Lung (tissue), 12 donors: ENCODE measurements around the gene CHRNA9. TPM values are rescaled to one million over a fixed set of nuclear protein-coding genes. Genes with fewer than 3 reads are reported as not detected.

Experiments used
- ATAC-seq: fragments of 200-7000 bp; cut with Tn5 transposase; one replicate; pipeline ENCODE4 v1.9.1; 2020; ENCODE audit warnings: moderate number of reproducible peaks; ENCODE audit not compliant: insufficient read depth, low FRiP score
- DNase-seq, 3 donors: peaks; one replicate each; pipeline ENCODE4 v3.0.0-alpha.2; 2013 to 2017
- H3K27ac ChIP-seq, 2 donors: one replicate each; pipeline ENCODE4 v1.5.1; 2013; ENCODE audit warnings: mild to moderate bottlenecking in 2 of 2, moderate library complexity in 2 of 2, control low read depth in 1 of 2, inconsistent platforms in 1 of 2, low read depth in 1 of 2, low read length in 1 of 2
- H3K27me3 ChIP-seq, 3 donors: one replicate each; pipeline ENCODE4 v1.5.1; 2013; ENCODE audit warnings: low read length in 2 of 3; ENCODE audit not compliant: control insufficient read depth in 3 of 3, insufficient read depth in 3 of 3
- H3K36me3 ChIP-seq, 4 donors: one replicate each; pipeline ENCODE4 v1.5.1; 2013; ENCODE audit warnings: low read length in 4 of 4, mild to moderate bottlenecking in 1 of 4, moderate library complexity in 1 of 4; ENCODE audit not compliant: control insufficient read depth in 4 of 4, insufficient read depth in 4 of 4
- H3K4me1 ChIP-seq, 5 donors: one replicate each; pipeline ENCODE4 v1.5.1; 2013; ENCODE audit warnings: low read length in 5 of 5, mild to moderate bottlenecking in 2 of 5, moderate library complexity in 1 of 5; ENCODE audit not compliant: control insufficient read depth in 5 of 5, insufficient read depth in 5 of 5
- H3K4me3 ChIP-seq: one replicate; pipeline ENCODE4 v1.5.1; 2013; ENCODE audit warnings: mild to moderate bottlenecking, control low read depth, moderate library complexity
- H3K9ac ChIP-seq, 2 donors: one replicate each; pipeline ENCODE4 v1.5.1; 2013; ENCODE audit warnings: low read length in 2 of 2, control low read depth in 1 of 2; ENCODE audit not compliant: insufficient read depth in 1 of 2
- H3K9me3 ChIP-seq, 4 donors: one replicate each; pipeline ENCODE4 v1.5.1; 2013; ENCODE audit warnings: low read length in 3 of 4, mild to moderate bottlenecking in 1 of 4, moderate library complexity in 1 of 4; ENCODE audit not compliant: control insufficient read depth in 4 of 4, insufficient read depth in 3 of 4
- CTCF ChIP-seq: IDR thresholded peaks from 2 replicates; pipeline ENCODE4 v1.5.1; 2012; ENCODE audit warnings: mild to moderate bottlenecking; ENCODE audit errors: control extremely low read depth, extremely low read depth
- WGBS, 2 donors: extraction: QIAGEN DNeasy Blood & Tissue Kit; methylation state at CpG; one replicate each; pipeline ENCODE4 v1.1.7; 2013; 5-methylcytosine and 5-hydroxymethylcytosine counted together
- polyA plus RNA-seq, 2 donors: library from polyadenylated mRNA; stranded (reverse); fragments of 200-250 nt; gene quantifications; one replicate each; pipeline ENCODE4 v1.2.1, GENCODE V29; 2013
- total RNA-seq, 2 donors: library from RNA; depleted of rRNA in 1 of 2; stranded (reverse); fragments of >200 nt in 1 of 2; gene quantifications; one replicate each; pipeline ENCODE4 v1.2.1, GENCODE V29; 2014 to 2021
- donor health status: control.
- donor health status: control.
- donor health status: Bipolar disorder and iron deficiency.
- donor health status: healthy.
- donor health status: DM: yes; HTN: yes; CAD: no.

The CHRNA9 gene
- total and polyA plus RNA-seq, 4 donors, result 0.09 TPM; not detected in 3

GRCh38 chr4:40394236-40394635, 59.1 kb downstream of the CHRNA9 start:
- TF ChIP-seq CTCF, result no peak
- 41 to 48% methylated on average over 6 of the region's 6 CpGs for WGBS, 2 donors
- ATAC-seq (no peak), DNase-seq (peak in 2 of 3 donors; percentile 27 to 56)
- Histone ChIP-seq H3K4me1 (peaks cover 0 to 8% (median 6%) of the 10 kb centered on the region in 5 donors), H3K27ac (no peak overlapping the region), H3K9ac (no peak overlapping the region), H3K4me3 (no peak overlapping the region), H3K27me3 (no peaks in the 10 kb centered on the region), H3K9me3 (no peaks in the 10 kb centered on the region), H3K36me3 (no peaks in the 10 kb centered on the region)

DNA sequence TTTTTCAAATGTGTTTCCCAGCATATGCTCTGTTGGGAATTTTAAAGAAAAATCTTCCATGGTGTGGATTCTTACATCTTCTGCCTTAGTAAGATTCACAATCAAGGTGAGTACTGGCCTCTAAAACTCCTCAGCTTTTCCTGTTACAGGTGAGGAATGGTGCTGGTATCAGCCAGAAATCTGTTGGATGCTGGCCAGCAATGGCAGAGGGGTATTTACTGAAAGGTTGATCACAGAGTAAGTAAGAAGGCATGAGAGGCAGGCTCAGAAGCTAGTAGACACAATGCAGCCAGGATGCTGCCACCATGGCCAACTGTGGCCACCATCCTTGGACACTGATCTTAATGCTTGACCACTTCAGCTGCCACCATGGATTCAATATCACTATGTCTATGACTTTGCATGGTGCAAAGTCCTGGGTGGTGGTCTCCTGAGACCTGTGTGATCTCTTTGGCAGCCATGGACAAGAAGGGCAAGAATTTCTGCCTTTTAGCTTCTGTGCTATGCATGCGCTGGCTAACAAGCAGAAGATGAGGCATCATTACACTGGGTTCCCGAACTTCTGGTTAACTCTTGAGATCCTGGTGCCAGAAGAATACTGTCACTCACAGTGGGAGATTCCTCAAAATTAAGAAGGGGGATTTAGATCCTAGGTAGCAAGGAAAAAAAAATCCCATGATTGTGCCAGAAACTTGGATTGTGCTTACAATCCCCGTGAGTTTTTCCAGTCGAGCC, 60.2 kb downstream of the CHRNA9 start:
- Histone ChIP-seq H3K36me3 (no peaks in the 10 kb centered on the region), H3K27me3 (no peaks in the 10 kb centered on the region), H3K4me1 (peaks cover 0 to 14% (median 6%) of the 10 kb centered on the region in 5 donors), H3K9ac (no peak overlapping the region), H3K9me3 (no peaks in the 10 kb centered on the region), H3K27ac (peak overlapping the region in 1 of 2 donors; percentile 48), H3K4me3 (no peak overlapping the region)
- DNase-seq (peak in 1 of 3 donors; percentile 25), ATAC-seq (no peak)
- 59 to 73% methylated on average over 4 of the region's 4 CpGs for WGBS, 2 donors
- no peak for TF ChIP-seq CTCF

DNA sequence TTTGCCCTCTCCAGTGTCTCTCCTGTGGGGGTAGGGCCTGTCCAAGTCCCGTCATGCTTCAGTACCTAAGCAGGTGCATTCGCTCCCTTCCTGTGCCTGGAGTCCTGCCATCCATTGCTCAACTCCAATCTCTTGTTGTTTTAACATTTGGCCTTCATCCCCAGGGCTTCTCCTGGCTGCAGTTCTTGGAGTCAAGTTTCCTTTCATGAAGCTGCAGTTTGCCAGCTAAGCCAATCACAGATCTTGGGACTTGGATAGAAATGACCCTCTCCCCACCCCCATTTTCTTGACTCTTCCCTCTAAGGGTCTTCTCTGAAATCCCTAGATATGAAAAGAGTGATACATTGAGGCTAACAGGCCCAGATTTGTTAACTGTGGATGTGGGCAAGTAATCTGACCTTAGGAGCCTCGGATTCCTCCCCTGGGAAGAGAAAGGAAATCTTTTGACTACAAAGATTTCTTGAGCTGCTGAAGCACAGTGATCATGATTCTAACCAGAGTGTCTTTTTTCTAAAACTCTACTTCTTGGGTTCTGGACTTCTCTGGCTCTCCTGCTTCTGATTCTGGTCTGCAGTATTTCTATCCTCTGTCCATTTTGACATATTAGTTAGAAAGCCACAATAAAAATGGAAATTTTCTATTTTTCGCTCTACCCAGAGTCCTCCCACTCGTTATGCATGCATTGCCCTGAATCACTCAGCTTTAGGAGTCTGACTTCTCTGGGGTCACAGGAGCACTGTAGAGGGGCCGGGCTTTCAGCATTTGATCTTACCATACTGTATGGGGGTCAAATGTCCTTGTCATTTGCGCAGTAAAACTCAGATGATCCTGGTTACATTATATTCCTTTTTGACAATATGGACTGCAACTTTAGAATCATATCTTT, 61.0 kb downstream of the CHRNA9 start:
- TF ChIP-seq CTCF, result no peak
- Histone ChIP-seq H3K27ac (no peak overlapping the region), H3K9me3 (no peaks in the 10 kb centered on the region), H3K4me3 (no peak overlapping the region), H3K27me3 (no peaks in the 10 kb centered on the region), H3K9ac (no peak overlapping the region), H3K4me1 (peaks cover 0 to 14% (median 6%) of the 10 kb centered on the region in 5 donors), H3K36me3 (no peaks in the 10 kb centered on the region)
- WGBS, 2 donors, result 74 to 79% methylated on average over 7 of the region's 7 CpGs
- ATAC-seq (no peak), DNase-seq (peak in 2 of 3 donors; percentile 58 to 82)
